Activated effector memory CD4-positive, alpha-beta T cell treated with Interleukin-2 at 50 U/mL for 16 hours (primary cell): Measurements from ENCODE around the gene KDM4C.

Experiments
- DNase-seq: peaks from one replicate; pipeline ENCODE4 v3.0.0-alpha.2; 2020

Gene KDM4C

GRCh38 chr9:7148243-7148765, 390.5 kb downstream of the KDM4C start:
- DNase-seq, result no peak

- DNase-seq, result no peak
Measured at GRCh38 chr9:7149258-7149657, 391.5 kb downstream of the KDM4C start.

GRCh38 chr9:7150153-7150890, 392.5 kb downstream of the KDM4C start:
- DNase-seq, result peak; percentile 28

GRCh38 chr9:7153134-7153533, 395.4 kb downstream of the KDM4C start:
- no peak for DNase-seq

GRCh38 chr9:7153566-7153965, 395.8 kb downstream of the KDM4C start:
- DNase-seq, result no peak

GRCh38 chr9:7154003-7154619, 396.3 kb downstream of the KDM4C start:
- DNase-seq, result no peak

GRCh38 chr9:7154650-7155049, 396.9 kb downstream of the KDM4C start:
- no peak for DNase-seq

GRCh38 chr9:7161469-7161868, 403.7 kb downstream of the KDM4C start:
- no peak for DNase-seq

- DNase-seq, result no peak
Measured at GRCh38 chr9:7163932-7164331, 406.2 kb downstream of the KDM4C start.

- no peak for DNase-seq
Measured at GRCh38 chr9:7164440-7165330, 406.9 kb downstream of the KDM4C start.

GRCh38 chr9:7165331-7165975, 407.7 kb downstream of the KDM4C start:
- no peak for DNase-seq

- no peak for DNase-seq
Measured at GRCh38 chr9:7166074-7166473, 408.3 kb downstream of the KDM4C start.

GRCh38 chr9:7169717-7170389, 412.1 kb downstream of the KDM4C start:
- DNase-seq, result no peak

GRCh38 chr9:7171396-7172153, 413.8 kb downstream of the KDM4C start:
- DNase-seq, result no peak

- no peak for DNase-seq
Measured at GRCh38 chr9:7172154-7173115, 414.7 kb downstream of the KDM4C start.

GRCh38 chr9:7173139-7173538, 415.4 kb downstream of the KDM4C start:
- DNase-seq, result no peak

- DNase-seq, result no peak
Measured at GRCh38 chr9:7174301-7174700, 416.5 kb downstream of the KDM4C start.

- DNase-seq, result no peak
Measured at GRCh38 chr9:7174884-7175283, 417.1 kb downstream of the KDM4C start.

- no peak for DNase-seq
Measured at GRCh38 chr9:7176561-7176960, 418.8 kb downstream of the KDM4C start.

GRCh38 chr9:7177383-7177782, 419.6 kb downstream of the KDM4C start:
- DNase-seq, result no peak
